Subcutaneous adipose tissue (tissue), 4 donors: Measurements from ENCODE around the gene PEX11G. TPM values are rescaled to one million over a fixed set of nuclear protein-coding genes. Genes with fewer than 3 reads are reported as not detected.

Experiments used
- total RNA-seq, 4 donors: library from RNA; depleted of rRNA; stranded (reverse); fragments of >200 nt; gene quantifications; one replicate each; pipeline ENCODE4 v1.1.0, GENCODE V29; 2016
- TF ChIP-seq, protein P1 (sequence below): fragments of 450-650 bp; IDR thresholded peaks from one replicate; pipeline ENCODE4 v1.5.1; 2016; ENCODE audit warnings: low read depth, mild to moderate bottlenecking, control low read depth, antibody characterized with exemption, moderate library complexity

The PEX11G gene
- total RNA-seq, 4 donors from 2014 or later = 2.3 to 10.6 (median 6.5) TPM

DNA sequence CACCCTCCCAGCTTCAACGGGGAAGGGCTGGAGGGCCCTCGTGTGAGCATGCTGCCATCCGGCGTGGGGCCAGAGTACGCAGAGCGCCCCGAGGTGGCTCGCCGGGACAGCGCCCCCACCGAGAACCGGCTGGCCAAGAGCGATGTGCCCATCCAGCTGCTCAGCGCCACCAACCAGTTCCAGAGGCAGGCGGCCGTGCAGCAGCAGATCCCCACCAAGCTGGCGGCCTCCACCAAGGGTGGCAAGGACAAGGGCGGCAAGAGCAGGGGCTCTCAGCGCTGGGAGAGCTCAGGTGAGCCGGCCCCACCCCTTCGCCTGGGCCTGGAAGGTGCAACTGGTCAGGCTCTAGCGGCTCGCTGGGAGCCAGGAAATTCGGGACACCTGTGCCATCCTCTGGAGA lies 20.0 kb downstream of the PEX11G start:
- TF ChIP-seq, protein P1, sequence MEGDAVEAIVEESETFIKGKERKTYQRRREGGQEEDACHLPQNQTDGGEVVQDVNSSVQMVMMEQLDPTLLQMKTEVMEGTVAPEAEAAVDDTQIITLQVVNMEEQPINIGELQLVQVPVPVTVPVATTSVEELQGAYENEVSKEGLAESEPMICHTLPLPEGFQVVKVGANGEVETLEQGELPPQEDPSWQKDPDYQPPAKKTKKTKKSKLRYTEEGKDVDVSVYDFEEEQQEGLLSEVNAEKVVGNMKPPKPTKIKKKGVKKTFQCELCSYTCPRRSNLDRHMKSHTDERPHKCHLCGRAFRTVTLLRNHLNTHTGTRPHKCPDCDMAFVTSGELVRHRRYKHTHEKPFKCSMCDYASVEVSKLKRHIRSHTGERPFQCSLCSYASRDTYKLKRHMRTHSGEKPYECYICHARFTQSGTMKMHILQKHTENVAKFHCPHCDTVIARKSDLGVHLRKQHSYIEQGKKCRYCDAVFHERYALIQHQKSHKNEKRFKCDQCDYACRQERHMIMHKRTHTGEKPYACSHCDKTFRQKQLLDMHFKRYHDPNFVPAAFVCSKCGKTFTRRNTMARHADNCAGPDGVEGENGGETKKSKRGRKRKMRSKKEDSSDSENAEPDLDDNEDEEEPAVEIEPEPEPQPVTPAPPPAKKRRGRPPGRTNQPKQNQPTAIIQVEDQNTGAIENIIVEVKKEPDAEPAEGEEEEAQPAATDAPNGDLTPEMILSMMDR = no peak

DNA sequence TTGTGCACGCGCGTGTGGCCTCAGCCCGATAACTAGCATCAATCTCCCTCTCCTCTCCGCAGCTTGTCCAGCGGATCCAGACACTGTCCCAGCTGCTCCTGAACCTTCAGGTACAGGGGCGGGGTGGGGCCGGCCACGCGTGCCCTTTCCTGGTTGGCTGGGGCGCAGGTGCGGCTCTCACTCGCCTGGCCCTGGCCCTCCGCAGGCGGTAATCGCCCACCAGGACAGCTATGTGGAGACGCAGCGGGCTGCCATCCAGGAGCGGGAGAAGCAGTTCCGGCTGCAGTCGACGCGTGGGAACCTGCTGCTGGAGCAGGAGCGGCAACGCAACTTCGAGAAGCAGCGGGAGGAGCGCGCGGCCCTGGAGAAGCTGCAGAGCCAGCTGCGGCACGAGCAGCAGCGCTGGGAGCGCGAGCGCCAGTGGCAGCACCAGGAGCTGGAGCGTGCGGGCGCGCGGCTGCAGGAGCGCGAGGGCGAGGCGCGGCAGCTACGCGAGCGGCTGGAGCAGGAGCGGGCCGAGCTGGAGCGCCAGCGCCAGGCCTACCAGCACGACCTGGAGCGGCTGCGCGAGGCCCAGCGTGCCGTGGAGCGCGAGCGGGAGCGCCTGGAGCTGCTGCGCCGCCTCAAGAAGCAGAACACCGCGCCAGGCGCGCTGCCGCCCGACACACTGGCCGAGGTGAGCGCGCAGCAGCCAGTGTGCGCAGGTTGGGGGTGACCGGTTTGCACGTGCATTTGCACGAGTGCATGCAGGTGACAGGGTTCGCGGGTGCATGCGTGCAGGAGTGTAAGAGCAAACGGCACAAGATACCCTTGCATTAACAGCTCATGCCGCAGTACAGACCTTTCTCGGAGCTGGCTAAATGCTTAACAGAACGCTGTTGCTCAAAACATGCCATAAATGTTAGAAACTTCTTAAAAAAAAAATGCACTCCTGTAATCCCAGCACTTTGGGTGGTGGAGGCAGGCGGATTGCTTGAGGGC lies 21.5 kb downstream of the PEX11G start:
- TF ChIP-seq, protein P1 = no peak

DNA sequence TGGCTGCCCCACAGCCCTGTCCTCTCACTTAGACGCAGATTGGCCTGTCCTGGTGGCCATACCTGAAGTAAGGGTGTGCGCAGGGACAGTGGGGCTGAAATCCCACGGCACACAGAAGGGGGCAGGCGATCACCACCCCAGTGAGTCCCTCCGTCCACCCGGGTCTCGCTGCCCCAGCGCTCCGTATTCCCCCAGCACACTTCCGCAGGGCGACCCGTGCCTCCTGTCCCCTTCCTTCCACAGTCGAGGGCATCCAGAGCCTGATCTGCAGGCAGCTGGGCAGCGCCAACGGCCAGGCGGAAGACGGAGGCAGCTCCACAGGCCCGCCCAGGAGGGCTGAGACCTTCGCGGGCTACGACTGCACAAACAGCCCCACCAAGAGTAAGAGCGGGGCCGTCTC lies 25.3 kb downstream of the PEX11G start:
- TF ChIP-seq, protein P1 = no peak

DNA sequence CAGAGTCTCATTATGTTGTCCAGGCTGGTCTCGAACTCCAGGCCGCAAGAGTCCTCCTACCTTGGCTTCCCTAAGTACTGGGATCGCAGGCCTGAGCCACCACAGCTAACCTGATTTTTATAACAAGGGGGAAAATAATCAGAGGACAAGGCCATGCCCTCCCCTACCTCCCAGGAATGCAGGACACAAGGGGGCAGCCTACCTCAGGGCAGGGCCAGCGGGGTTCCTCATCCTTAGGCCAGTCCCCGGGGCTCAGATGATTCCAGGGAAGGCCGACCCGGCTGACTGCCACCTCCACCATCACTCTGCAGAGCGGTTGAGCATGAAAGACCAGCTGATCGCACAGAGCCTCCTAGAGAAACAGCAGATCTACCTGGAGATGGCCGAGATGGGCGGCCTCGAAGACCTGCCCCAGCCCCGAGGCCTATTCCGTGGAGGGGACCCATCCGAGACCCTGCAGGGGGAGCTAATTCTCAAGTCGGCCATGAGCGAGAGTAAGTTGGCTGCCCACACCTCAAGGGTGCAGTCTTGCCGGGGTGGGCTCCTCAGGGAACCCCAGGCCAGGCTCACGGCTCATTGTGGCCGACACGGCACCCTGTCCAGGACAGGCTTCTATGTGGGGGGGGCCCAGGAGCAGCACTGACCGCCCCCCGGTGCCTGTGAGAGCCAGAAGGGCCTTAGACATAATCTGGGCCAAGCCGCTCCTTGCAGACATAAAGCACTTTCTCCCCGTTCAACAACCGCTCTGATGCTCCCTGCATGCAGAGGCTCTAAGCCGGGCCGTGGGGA lies 26.8 kb downstream of the PEX11G start:
- TF ChIP-seq, protein P1 = no peak

DNA sequence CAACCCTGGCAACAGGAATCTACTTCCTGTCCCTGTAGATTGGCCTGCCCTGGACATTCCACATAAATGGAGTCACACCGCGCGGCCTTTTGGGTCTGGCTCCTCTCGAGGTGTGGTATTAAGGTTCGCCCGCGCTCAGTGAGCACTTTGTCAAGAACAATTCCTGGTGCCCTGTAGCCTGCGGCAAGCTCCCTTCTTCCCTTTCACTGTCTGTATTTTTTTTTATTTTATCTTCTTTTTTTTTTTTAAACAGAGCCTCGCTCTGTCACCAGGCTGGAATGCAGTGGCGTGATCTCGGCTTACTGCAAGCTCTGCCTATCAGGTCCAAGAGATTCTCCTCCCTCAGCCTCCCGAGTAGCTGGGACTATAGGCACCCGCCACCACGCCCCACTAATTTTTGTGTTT lies 28.3 kb downstream of the PEX11G start:
- TF ChIP-seq, protein P1 = no peak

DNA sequence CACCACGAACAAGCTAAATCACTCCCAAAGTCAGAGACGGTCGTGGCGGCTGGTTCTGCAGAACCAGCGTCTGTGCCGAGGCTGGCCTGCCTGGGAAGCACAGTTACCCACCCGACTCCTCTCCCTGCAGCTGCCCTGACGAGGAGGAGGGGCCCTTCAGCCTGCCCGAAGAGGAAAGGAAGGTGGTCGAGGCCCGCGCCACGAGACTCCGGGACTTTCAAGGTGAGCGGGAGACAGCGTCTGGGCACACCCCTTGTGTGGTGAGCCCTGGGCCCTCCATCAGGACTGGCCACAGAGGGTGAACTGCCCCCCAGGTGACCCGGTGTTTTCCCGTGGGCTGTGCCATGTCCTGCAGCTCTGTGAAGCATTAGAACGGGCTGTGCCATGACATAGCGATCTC lies 29.1 kb downstream of the PEX11G start:
- TF ChIP-seq, protein P1 = no peak

DNA sequence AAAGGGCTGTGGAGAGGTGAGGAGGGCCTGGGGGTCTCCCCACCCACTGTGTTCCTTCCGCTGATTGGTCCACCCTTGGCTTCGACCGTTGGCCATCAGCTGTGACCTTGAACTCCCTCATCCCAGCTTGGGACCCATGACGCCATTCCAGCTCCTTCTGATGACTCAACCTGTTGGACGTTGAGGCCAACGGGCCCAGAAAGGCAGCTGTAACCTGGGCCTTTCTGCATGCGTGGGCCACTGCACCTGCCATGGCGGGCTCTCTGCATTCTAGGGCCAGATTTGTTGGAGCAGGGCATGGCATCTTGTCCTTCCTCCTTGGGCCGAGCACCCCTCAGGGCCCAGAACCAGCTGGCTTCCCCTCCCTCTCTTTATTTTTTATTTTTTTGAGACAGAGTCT lies 30.2 kb downstream of the PEX11G start:
- TF ChIP-seq, protein P1 = no peak
